Vagina (tissue), 2 donors: ENCODE results near the gene CCL5. TPM values are rescaled to one million over a fixed set of nuclear protein-coding genes. Genes with fewer than 3 reads are reported as not detected.

Experiments
- DNase-seq, 2 donors: peaks; one replicate each; pipeline ENCODE4 v3.0.0-alpha.2; 2017; ENCODE audit errors: extremely low spot score in 2 of 2
- H3K27ac ChIP-seq: fragments of 200-600 bp; sonication (generic); one replicate; pipeline ENCODE4 v1.5.1; 2019
- H3K27me3 ChIP-seq: fragments of 200-600 bp; sonication (generic); one replicate; pipeline ENCODE4 v1.5.1; 2019
- H3K36me3 ChIP-seq, 2 donors: fragments of 200-600 bp; sonication (generic); one replicate each; pipeline ENCODE4 v1.5.1; 2017 to 2019
- H3K4me1 ChIP-seq: fragments of 200-600 bp; sonication (generic); one replicate; pipeline ENCODE4 v1.5.1; 2019
- H3K4me3 ChIP-seq, 2 donors: fragments of 200-600 bp; sonication (generic); 1 replicate in 1 of 2; 2 replicates in 1 of 2; pipeline ENCODE4 v1.5.1; 2016 to 2019
- H3K9me3 ChIP-seq: fragments of 200-600 bp; sonication (generic); one replicate; pipeline ENCODE4 v1.5.1; 2019
- CTCF ChIP-seq, 3 experiments: fragments of 450-650 bp in 2 of 3; fragments of 200-600 bp in 1 of 3; sonication (generic) in 1 of 3; IDR thresholded peaks; one replicate each; pipeline ENCODE4 v1.5.1; 2017 to 2019; ENCODE audit warnings: antibody characterized with exemption in 3 of 3, mild to moderate bottlenecking in 2 of 3, moderate library complexity in 2 of 3
- POLR2A ChIP-seq, 2 donors: fragments of 450-650 bp; IDR thresholded peaks; one replicate each; pipeline ENCODE4 v1.6.1; 2017; ENCODE audit warnings: antibody characterized with exemption in 2 of 2, mild to moderate bottlenecking in 2 of 2, moderate library complexity in 2 of 2
- POLR2AphosphoS5 ChIP-seq, 2 donors: sonication (generic); formaldehyde crosslinking; IDR thresholded peaks; one replicate each; pipeline ENCODE4 v1.9.0; 2017; ENCODE audit warnings: antibody characterized with exemption in 2 of 2, mild to moderate bottlenecking in 2 of 2, low read depth in 1 of 2; ENCODE audit not compliant: insufficient read depth in 1 of 2
- intact Hi-C: fragments of 100-400 bp; cut with DNase I; formaldehyde crosslinking; loops from one replicate; pipeline ENCODE4 v1.15.1; 2023
- total RNA-seq: library from RNA; depleted of rRNA; stranded (reverse); fragments of >200 nt; gene quantifications from one replicate; pipeline ENCODE4 v1.2.3, GENCODE V29; 2016

The CCL5 gene
- 4.9 TPM for total RNA-seq

- intact Hi-C loops = no loop called here
Observed at GRCh38 chr17:35879773-35880654, at the start of gene CCL5. Gene CCL5, minus strand, starts transcription at chr17:35880360.

GRCh38 chr17:35927714-35928113 is 47.6 kb upstream of the CCL5 start:
- TF ChIP-seq CTCF (IDR thresholded peaks at IDR 0.05) (no peak), POLR2AphosphoS5 (IDR thresholded peaks at IDR 0.05; ENCODE audit: insufficient read depth in 1 of 2, low read depth in 1 of 2) (no peak)
- intact Hi-C loops = no loop called here
- Histone ChIP-seq H3K36me3 (no peaks in the 10 kb centered on the region), H3K9me3 (no peaks in the 10 kb centered on the region), H3K27me3 (no peaks in the 10 kb centered on the region), H3K4me3 (no peak overlapping the region), H3K27ac (no peak overlapping the region), H3K4me1 (peaks cover 14% of the 10 kb centered on the region)
- DNase-seq = no peak

More at GRCh38 chr17:35879773-35880654, at the start of gene CCL5:
- Histone ChIP-seq H3K4me3 (peak within 1 kb of the TSS in 1 of 2 donors; percentile 4), H3K4me1 (no peaks in the 10 kb centered on the region), H3K27ac (no peak within 1 kb of the TSS), H3K27me3 (no peaks in the 10 kb centered on the region), H3K9me3 (no peaks in the 10 kb centered on the region), H3K36me3 (no peaks in the 10 kb centered on the region)
- TF ChIP-seq POLR2A (IDR thresholded peaks at IDR 0.05) = no peak
- no peak for TF ChIP-seq CTCF (IDR thresholded peaks at IDR 0.05)
- peak in 1 of 2 donors; percentile 41 for TF ChIP-seq POLR2AphosphoS5 (IDR thresholded peaks at IDR 0.05; ENCODE audit: insufficient read depth in 1 of 2, low read depth in 1 of 2)
- no peak for DNase-seq

GRCh38 chr17:35923609-35924114 is 43.5 kb upstream of the CCL5 start:
- H3K9me3 ChIP-seq = no peaks in the 10 kb centered on the region
- intact Hi-C loops = no loop called here
- TF ChIP-seq CTCF (IDR thresholded peaks at IDR 0.05) (no peak), POLR2A (IDR thresholded peaks at IDR 0.05) (no peak), POLR2AphosphoS5 (IDR thresholded peaks at IDR 0.05; ENCODE audit: insufficient read depth in 1 of 2, low read depth in 1 of 2) (no peak)

GRCh38 chr17:35920229-35920628 is 40.1 kb upstream of the CCL5 start:
- no peaks in the 10 kb centered on the region for H3K4me1 ChIP-seq
- no peak for DNase-seq
- TF ChIP-seq POLR2AphosphoS5 (IDR thresholded peaks at IDR 0.05; ENCODE audit: insufficient read depth in 1 of 2, low read depth in 1 of 2) (no peak), CTCF (IDR thresholded peaks at IDR 0.05) (no peak), POLR2A (IDR thresholded peaks at IDR 0.05) (no peak)
- no peaks in the 10 kb centered on the region for H3K9me3 ChIP-seq
- no peak overlapping the region for H3K27ac ChIP-seq
- no peaks in the 10 kb centered on the region for H3K27me3 ChIP-seq
- H3K4me3 ChIP-seq = no peak overlapping the region
- no peaks in the 10 kb centered on the region for H3K36me3 ChIP-seq
- intact Hi-C loops = no loop called here

More at GRCh38 chr17:35923609-35924114, 43.5 kb upstream of the CCL5 start:
- Histone ChIP-seq H3K27me3 (no peaks in the 10 kb centered on the region), H3K4me1 (no peaks in the 10 kb centered on the region), H3K4me3 (no peak overlapping the region), H3K36me3 (no peaks in the 10 kb centered on the region), H3K27ac (no peak overlapping the region)
- no peak for DNase-seq

GRCh38 chr17:35918665-35919064 is 38.5 kb upstream of the CCL5 start:
- Histone ChIP-seq H3K4me3 (no peak overlapping the region), H3K9me3 (no peaks in the 10 kb centered on the region), H3K27me3 (no peaks in the 10 kb centered on the region), H3K27ac (no peak overlapping the region), H3K36me3 (no peaks in the 10 kb centered on the region), H3K4me1 (no peaks in the 10 kb centered on the region)
- TF ChIP-seq POLR2AphosphoS5 (IDR thresholded peaks at IDR 0.05; ENCODE audit: insufficient read depth in 1 of 2, low read depth in 1 of 2) = no peak
- no peak for TF ChIP-seq POLR2A (IDR thresholded peaks at IDR 0.05)
- TF ChIP-seq CTCF (IDR thresholded peaks at IDR 0.05) = no peak
- DNase-seq = no peak
- intact Hi-C loops = no loop called here
